Mucosa of stomach (tissue), 1 donor: ENCODE measurements around the gene MPZL2.

ENCODE experiments used
- H3K27me3 ChIP-seq: one replicate; pipeline ENCODE4 v1.7.0; 2013; ENCODE audit warnings: mild to moderate bottlenecking, low read length; ENCODE audit not compliant: control insufficient read depth, insufficient read depth
- H3K36me3 ChIP-seq: one replicate; pipeline ENCODE4 v1.7.0; 2013; ENCODE audit warnings: low read length; ENCODE audit not compliant: control insufficient read depth, insufficient read depth
- H3K4me1 ChIP-seq: one replicate; pipeline ENCODE4 v1.7.0; 2013; ENCODE audit warnings: mild to moderate bottlenecking, low read length; ENCODE audit not compliant: control insufficient read depth, insufficient read depth
- H3K4me3 ChIP-seq: one replicate; pipeline ENCODE4 v1.7.0; 2013; ENCODE audit warnings: low read length
- H3K9ac ChIP-seq: one replicate; pipeline ENCODE4 v1.7.0; 2013; ENCODE audit warnings: mild to moderate bottlenecking, low read length, moderate library complexity
- H3K9me3 ChIP-seq: one replicate; pipeline ENCODE4 v1.7.0; 2013; ENCODE audit warnings: mild to moderate bottlenecking, low read length, moderate library complexity; ENCODE audit not compliant: control insufficient read depth
- donor health status: Pancreatic carcinoma.

The MPZL2 gene

GRCh38 chr11:118258410-118258809 lies 5.7 kb downstream of the MPZL2 start:
- Histone ChIP-seq H3K27me3 (no peaks in the 10 kb centered on the region), H3K9me3 (no peaks in the 10 kb centered on the region), H3K9ac (no peak overlapping the region), H3K4me3 (no peak overlapping the region), H3K4me1 (peaks cover 15% of the 10 kb centered on the region), H3K36me3 (no peaks in the 10 kb centered on the region)

- Histone ChIP-seq H3K9ac (no peak overlapping the region), H3K4me3 (no peak overlapping the region), H3K9me3 (no peaks in the 10 kb centered on the region), H3K36me3 (no peaks in the 10 kb centered on the region), H3K27me3 (no peaks in the 10 kb centered on the region), H3K4me1 (peaks cover 5% of the 10 kb centered on the region)
Observed at GRCh38 chr11:118252688-118253087, 11.4 kb downstream of the MPZL2 start.

- peak within 1 kb of the TSS; percentile 98 for H3K4me3 ChIP-seq
- no peaks in the 10 kb centered on the region for H3K27me3 ChIP-seq
- H3K4me1 ChIP-seq: peaks cover 11% of the 10 kb centered on the region
- no peaks in the 10 kb centered on the region for H3K9me3 ChIP-seq
- peak within 1 kb of the TSS; percentile 98 for H3K9ac ChIP-seq
- no peaks in the 10 kb centered on the region for H3K36me3 ChIP-seq
Observed at GRCh38 chr11:118251858-118252652, 12.0 kb downstream of the MPZL2 start, which contains the start of gene MPZL3. TSS of gene MPZL3 (minus strand) at chr11:118252365. CDS start at chr11:118252294, 71 bp downstream.

- Histone ChIP-seq H3K9ac (no peak overlapping the region), H3K9me3 (no peaks in the 10 kb centered on the region), H3K4me1 (peaks cover 12% of the 10 kb centered on the region), H3K36me3 (no peaks in the 10 kb centered on the region), H3K27me3 (no peaks in the 10 kb centered on the region), H3K4me3 (no peak overlapping the region)
Observed at GRCh38 chr11:118247041-118247440, 17.1 kb downstream of the MPZL2 start.

GRCh38 chr11:118245936-118246562 lies 18.0 kb downstream of the MPZL2 start:
- Histone ChIP-seq H3K9ac (no peak overlapping the region), H3K36me3 (no peaks in the 10 kb centered on the region), H3K27me3 (no peaks in the 10 kb centered on the region), H3K4me1 (peaks cover 22% of the 10 kb centered on the region), H3K4me3 (no peak overlapping the region), H3K9me3 (no peaks in the 10 kb centered on the region)

- H3K4me3 ChIP-seq: no peak overlapping the region
- H3K36me3 ChIP-seq: no peaks in the 10 kb centered on the region
- no peaks in the 10 kb centered on the region for H3K9me3 ChIP-seq
- H3K4me1 ChIP-seq: peaks cover 39% of the 10 kb centered on the region
- H3K27me3 ChIP-seq: no peaks in the 10 kb centered on the region
- H3K9ac ChIP-seq: no peak overlapping the region
Observed at GRCh38 chr11:118243993-118244762, 19.9 kb downstream of the MPZL2 start.

- Histone ChIP-seq H3K36me3 (no peaks in the 10 kb centered on the region), H3K4me3 (no peak overlapping the region), H3K4me1 (peaks cover 39% of the 10 kb centered on the region), H3K9me3 (no peaks in the 10 kb centered on the region), H3K9ac (no peak overlapping the region), H3K27me3 (no peaks in the 10 kb centered on the region)
Observed at GRCh38 chr11:118243161-118243560, 20.9 kb downstream of the MPZL2 start.

GRCh38 chr11:118241764-118242098 lies 22.4 kb downstream of the MPZL2 start:
- Histone ChIP-seq H3K36me3 (no peaks in the 10 kb centered on the region), H3K4me1 (peaks cover 33% of the 10 kb centered on the region), H3K9me3 (no peaks in the 10 kb centered on the region), H3K4me3 (no peak overlapping the region), H3K27me3 (no peaks in the 10 kb centered on the region), H3K9ac (no peak overlapping the region)

- H3K27me3 ChIP-seq: no peaks in the 10 kb centered on the region
- peaks cover 34% of the 10 kb centered on the region for H3K4me1 ChIP-seq
- no peaks in the 10 kb centered on the region for H3K9me3 ChIP-seq
- H3K9ac ChIP-seq: peak overlapping the region; percentile 20
- no peak overlapping the region for H3K4me3 ChIP-seq
- H3K36me3 ChIP-seq: no peaks in the 10 kb centered on the region
Observed at GRCh38 chr11:118240999-118241763, 22.9 kb downstream of the MPZL2 start.

- Histone ChIP-seq H3K4me3 (no peak overlapping the region), H3K36me3 (no peaks in the 10 kb centered on the region), H3K27me3 (no peaks in the 10 kb centered on the region), H3K9me3 (no peaks in the 10 kb centered on the region), H3K9ac (no peak overlapping the region), H3K4me1 (peaks cover 34% of the 10 kb centered on the region)
Observed at GRCh38 chr11:118239509-118240205, 24.4 kb downstream of the MPZL2 start.

GRCh38 chr11:118238929-118239328 lies 25.2 kb downstream of the MPZL2 start:
- Histone ChIP-seq H3K9me3 (no peaks in the 10 kb centered on the region), H3K36me3 (no peaks in the 10 kb centered on the region), H3K4me3 (no peak overlapping the region), H3K27me3 (no peaks in the 10 kb centered on the region), H3K4me1 (peaks cover 34% of the 10 kb centered on the region), H3K9ac (no peak overlapping the region)
